HG02759 (cell line): ENCODE measurements around the gene TRMT1.

Experiments used
- ATAC-seq: cut with Tn5 transposase; IDR thresholded peaks from one replicate; pipeline ENCODE4 v1.9.1; 2021; ENCODE audit warnings: mild to moderate bottlenecking, moderate library complexity; ENCODE audit not compliant: unreplicated experiment

The TRMT1 gene

GRCh38 chr19:13057147-13057572 is 59.4 kb downstream of the TRMT1 start:
- no peak for ATAC-seq

DNA sequence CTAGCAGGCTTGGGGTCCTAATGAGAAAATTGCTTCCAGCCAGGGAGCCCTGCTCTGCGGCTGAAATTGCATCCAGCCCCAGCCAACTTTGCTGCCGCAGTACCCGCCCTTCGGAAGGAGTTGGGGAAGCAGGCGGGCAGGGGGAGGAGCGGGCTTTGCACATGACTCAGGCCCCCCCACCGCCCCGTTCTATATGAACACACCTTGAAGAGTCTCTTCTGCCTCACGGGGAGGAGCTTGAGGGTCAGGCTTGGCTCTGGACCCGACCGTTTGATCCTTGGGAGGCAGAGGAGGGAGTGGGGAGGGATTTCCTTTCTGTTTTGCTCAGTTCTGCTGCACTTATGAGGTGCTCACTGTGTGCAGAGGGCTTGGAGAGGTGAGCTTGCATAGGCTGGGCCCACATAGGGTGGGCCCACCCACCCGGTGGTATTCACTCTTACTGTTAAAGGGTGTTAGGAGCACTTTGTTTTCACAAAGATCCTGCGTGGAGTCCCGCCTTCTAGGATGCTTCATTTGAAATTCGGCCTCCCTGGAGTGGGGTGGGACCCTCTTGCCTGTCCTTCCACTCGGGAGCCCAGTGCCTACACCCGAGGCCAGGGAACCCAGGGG is 60.4 kb downstream of the TRMT1 start:
- no peak for ATAC-seq

DNA sequence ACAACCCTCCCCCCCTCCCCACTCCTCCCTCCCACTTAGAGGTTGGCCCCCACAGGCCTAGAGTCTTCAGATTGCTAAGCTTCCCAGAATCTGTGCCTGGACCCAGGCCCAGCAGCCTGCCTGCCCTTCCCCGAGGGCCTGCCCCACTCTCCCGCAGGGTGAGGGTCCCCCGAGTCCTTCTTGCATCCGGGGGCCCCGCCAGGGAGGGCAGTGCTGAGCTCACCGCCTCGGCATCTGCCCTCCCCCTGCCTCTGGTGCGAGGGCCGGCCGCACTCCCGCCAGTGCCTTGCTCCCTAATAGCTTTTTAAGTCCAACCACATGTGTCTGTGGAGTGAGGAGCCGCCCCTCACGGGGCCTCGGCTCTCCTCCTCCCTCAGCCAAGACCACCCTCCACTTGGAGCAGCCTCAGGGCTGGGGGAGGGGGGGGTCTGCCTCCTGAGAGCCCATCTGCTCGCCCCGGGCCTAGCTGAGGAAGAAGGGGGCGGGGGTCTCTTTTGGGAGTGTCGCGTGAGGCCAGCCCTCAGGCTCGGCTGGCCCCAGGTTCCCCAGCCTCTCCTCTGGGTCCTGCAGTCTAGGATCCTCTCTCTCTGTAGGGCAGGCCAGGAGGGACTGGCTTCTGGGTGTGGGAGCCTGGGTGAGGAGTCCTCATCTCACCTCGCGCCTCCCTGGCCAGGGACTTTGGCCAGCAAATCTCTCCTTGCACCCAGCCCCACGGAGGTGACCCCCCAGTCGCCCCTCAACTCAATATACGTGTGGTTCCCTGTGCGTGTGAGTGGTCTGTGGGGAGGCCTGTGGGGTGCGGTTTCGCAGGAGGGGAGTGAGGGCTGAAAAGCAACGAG is 61.1 kb downstream of the TRMT1 start:
- ATAC-seq: no peak
